Common myeloid progenitor, CD34-positive (primary cell): ENCODE results near the gene CDH4.

Experiments
- CTCF ChIA-PET: fragments of 350-600 bp; sonication (Branson Sonifier 250); formaldehyde crosslinking; loops from one replicate; lab custom pipeline; 2021; ENCODE audit warnings: antibody characterized with exemption; lab: Charles Lee
- POLR2A ChIA-PET: fragments of 350-600 bp; sonication (Branson Sonifier 250); formaldehyde crosslinking; loops from one replicate; lab custom pipeline; 2021; ENCODE audit warnings: antibody characterized with exemption; lab: Charles Lee
- DNase-seq, 3 donors: peaks; one replicate each; pipeline versions ENCODE4 v3.0.0 to v3.0.0-alpha.2; 2013
- H3K27ac ChIP-seq, 2 experiments: 1 replicate in 1 of 2; 2 replicates in 1 of 2; pipeline ENCODE4 v1.7.0; 2013; ENCODE audit warnings: inconsistent platforms in 2 of 2, low read length in 2 of 2, mild to moderate bottlenecking in 2 of 2, low read depth in 1 of 2, moderate library complexity in 1 of 2; ENCODE audit not compliant: severe bottlenecking in 2 of 2, insufficient read depth in 1 of 2, poor library complexity in 1 of 2
- H3K27me3 ChIP-seq, 5 experiments: replicated peaks in 2 of 5; 1 replicate in 3 of 5; 2 replicates in 2 of 5; pipeline versions ENCODE4 v1.6.1 to v1.7.0; 2013; ENCODE audit warnings: low read length in 4 of 5, mild to moderate bottlenecking in 2 of 5, moderate library complexity in 2 of 5, inconsistent platforms in 1 of 5; ENCODE audit not compliant: insufficient read depth in 5 of 5, control insufficient read depth in 4 of 5
- H3K36me3 ChIP-seq, 4 experiments: 1 replicate in 2 of 4; 2 replicates in 2 of 4; pipeline versions ENCODE4 v1.6.1 to v1.7.0; 2013; ENCODE audit warnings: low read length in 3 of 4, control low read depth in 1 of 4, mild to moderate bottlenecking in 1 of 4; ENCODE audit not compliant: control insufficient read depth in 4 of 4, insufficient read depth in 4 of 4
- H3K4me1 ChIP-seq, 4 experiments: 1 replicate in 3 of 4; 2 replicates in 1 of 4; pipeline versions ENCODE4 v1.6.1 to v1.7.1; 2013; ENCODE audit warnings: low read length in 3 of 4, mild to moderate bottlenecking in 3 of 4, control low read depth in 1 of 4, inconsistent platforms in 1 of 4, moderate library complexity in 1 of 4; ENCODE audit not compliant: control insufficient read depth in 4 of 4, insufficient read depth in 4 of 4; ENCODE audit errors: control extremely low read depth in 1 of 4
- H3K4me3 ChIP-seq, 7 experiments: 1 replicate in 4 of 7; 2 replicates in 3 of 7; pipeline versions ENCODE4 v1.5.1 to v1.7.0; 2013; ENCODE audit warnings: mild to moderate bottlenecking in 7 of 7, low read length in 6 of 7, moderate library complexity in 6 of 7, inconsistent platforms in 2 of 7, low read depth in 2 of 7, control low read depth in 1 of 7; ENCODE audit not compliant: insufficient read depth in 4 of 7, control insufficient read depth in 1 of 7; ENCODE audit errors: extremely low read depth in 1 of 7
- H3K9me3 ChIP-seq, 5 experiments: 1 replicate in 4 of 5; 2 replicates in 1 of 5; pipeline versions ENCODE4 v1.6.1 to v1.7.1; 2013; ENCODE audit warnings: low read length in 4 of 5, mild to moderate bottlenecking in 2 of 5, inconsistent platforms in 1 of 5, low read depth in 1 of 5, moderate library complexity in 1 of 5; ENCODE audit not compliant: control insufficient read depth in 4 of 5, insufficient read depth in 2 of 5; ENCODE audit errors: control extremely low read depth in 1 of 5
- WGBS: methylation state at CpG from one replicate; pipeline ENCODE4 v1.1.5; 2013; ENCODE audit not compliant: insufficient coverage; 5-methylcytosine and 5-hydroxymethylcytosine counted together

The CDH4 gene

DNA sequence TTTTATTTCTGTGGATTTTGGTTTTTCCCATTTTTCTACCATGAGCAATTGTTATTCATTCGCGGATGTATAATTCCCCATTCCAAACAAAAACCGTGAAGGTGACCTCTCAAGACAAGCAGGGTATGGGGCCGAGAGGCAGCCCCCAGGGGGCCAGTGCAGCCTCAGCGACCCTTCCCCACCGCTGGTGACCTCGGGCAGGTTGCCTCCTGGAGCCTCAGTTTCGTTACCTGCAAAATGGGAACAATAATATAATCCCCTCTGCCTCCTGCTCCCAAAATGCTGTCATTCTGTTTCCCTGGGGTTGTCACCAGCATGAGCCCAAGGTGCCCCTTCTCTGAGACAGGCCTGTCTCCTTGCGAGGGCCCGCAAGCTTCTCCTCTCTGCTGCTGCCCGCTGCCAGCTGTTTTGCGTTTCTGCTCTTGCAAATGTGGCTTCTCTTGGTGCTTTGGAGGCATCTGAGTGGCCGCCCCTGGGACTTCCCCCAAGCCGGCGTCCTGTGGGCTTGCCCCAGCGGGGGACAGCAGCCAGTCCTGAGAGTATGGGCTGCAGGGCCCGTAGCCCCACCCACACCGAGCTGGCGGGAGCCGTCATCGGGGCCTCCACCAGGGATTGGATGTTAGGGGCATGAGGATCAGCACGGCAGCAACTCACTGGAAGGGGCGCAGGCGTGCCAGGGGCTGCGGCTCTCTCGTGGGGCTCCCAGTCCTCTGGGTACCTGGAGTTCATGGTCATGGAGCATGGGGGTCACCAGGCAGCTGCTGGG is 651.7 kb downstream of the CDH4 start:
- H3K4me3 ChIP-seq: no peak overlapping the region
- peaks cover 0 to 8% (median 0%) of the 10 kb centered on the region in 5 experiments for H3K27me3 ChIP-seq
- WGBS: 91% methylated on average over 22 of the region's 26 CpGs
- H3K4me1 ChIP-seq: no peaks in the 10 kb centered on the region
- H3K27ac ChIP-seq: no peak overlapping the region
- no peaks in the 10 kb centered on the region for H3K9me3 ChIP-seq
- ChIA-PET POLR2A (no interaction called here), CTCF (no interaction called here)
- H3K36me3 ChIP-seq: no peaks in the 10 kb centered on the region
- no peak for DNase-seq

- Histone ChIP-seq H3K4me1 (no peaks in the 10 kb centered on the region), H3K4me3 (no peak overlapping the region), H3K36me3 (no peaks in the 10 kb centered on the region), H3K27me3 (peaks cover 0 to 8% (median 0%) of the 10 kb centered on the region in 5 experiments), H3K9me3 (no peaks in the 10 kb centered on the region), H3K27ac (no peak overlapping the region)
- POLR2A ChIA-PET: no interaction called here
- DNase-seq: no peak
- CTCF ChIA-PET: no interaction called here
- WGBS: 95% methylated on average over 14 of the region's 14 CpGs
Observed at GRCh38 chr20:61904456-61904855, 652.4 kb downstream of the CDH4 start.

GRCh38 chr20:61905781-61906523 is 653.9 kb downstream of the CDH4 start:
- Histone ChIP-seq H3K4me3 (no peak overlapping the region), H3K4me1 (no peaks in the 10 kb centered on the region), H3K9me3 (peaks cover 0 to 8% (median 4%) of the 10 kb centered on the region in 5 experiments), H3K27me3 (peaks cover 0 to 8% (median 0%) of the 10 kb centered on the region in 5 experiments), H3K36me3 (peaks cover 0 to 9% (median 0%) of the 10 kb centered on the region in 4 experiments), H3K27ac (no peak overlapping the region)
- 99% methylated on average over 10 of the region's 15 CpGs for WGBS
- DNase-seq: no peak
- ChIA-PET CTCF (interaction anchor here (1.0 kb wide), 1 partner anchor 17 kb away, joined by 3 read pairs; no protein-coding TSS in a partner anchor), POLR2A (no interaction called here)

DNA sequence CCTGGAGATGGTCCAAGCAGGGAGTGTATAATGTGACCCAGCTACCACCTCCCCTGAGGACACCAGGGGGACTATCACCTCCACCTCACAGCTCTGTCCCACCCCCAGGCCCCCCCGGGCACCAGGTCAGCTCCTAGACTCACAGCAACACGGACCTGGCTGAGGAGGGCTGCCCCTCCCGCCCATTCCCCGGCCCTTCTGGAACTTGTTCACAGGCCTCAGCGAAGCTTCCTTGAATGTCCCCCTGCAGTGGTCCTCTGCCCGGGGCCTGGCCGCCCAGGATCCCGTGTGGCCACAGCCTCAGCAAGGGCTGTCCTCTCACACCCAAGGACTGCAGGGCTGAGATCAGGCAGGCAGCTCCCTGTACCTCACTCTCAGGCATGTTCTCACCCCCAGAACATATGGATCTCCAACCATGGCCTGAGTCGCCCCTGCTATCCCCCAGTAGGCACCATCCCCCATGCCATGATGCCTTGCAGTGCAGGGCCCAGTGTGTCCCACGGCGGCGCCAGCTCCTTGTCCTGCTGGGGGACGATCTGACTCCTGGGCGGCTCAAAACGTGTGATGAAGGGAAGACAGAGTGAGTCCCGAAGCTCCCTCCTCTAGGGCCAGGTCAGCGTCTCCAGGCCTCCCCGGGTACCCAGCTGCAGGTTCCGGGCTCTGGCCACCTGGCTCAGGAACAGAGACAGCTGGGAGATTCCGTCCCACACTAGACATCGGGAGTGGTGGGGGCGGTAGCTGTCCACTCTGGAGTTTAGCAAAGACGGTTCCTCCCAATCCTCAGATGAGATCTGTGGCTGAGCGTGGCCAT is 655.2 kb downstream of the CDH4 start:
- Histone ChIP-seq H3K36me3 (peaks cover 0 to 10% (median 0%) of the 10 kb centered on the region in 4 experiments), H3K4me3 (no peak overlapping the region), H3K4me1 (peaks cover 0 to 5% (median 2%) of the 10 kb centered on the region in 4 experiments), H3K9me3 (peaks cover 0 to 11% (median 4%) of the 10 kb centered on the region in 5 experiments), H3K27ac (no peak overlapping the region), H3K27me3 (peaks cover 0 to 2% (median 0%) of the 10 kb centered on the region in 5 experiments)
- WGBS: 93% methylated on average over 23 of the region's 24 CpGs
- no peak for DNase-seq
- ChIA-PET CTCF (no interaction called here), POLR2A (no interaction called here)

GRCh38 chr20:61908057-61909026 is 656.3 kb downstream of the CDH4 start:
- H3K9me3 ChIP-seq: peaks cover 0 to 11% (median 4%) of the 10 kb centered on the region in 5 experiments
- H3K4me1 ChIP-seq: peaks cover 0 to 15% (median 10%) of the 10 kb centered on the region in 4 experiments
- H3K36me3 ChIP-seq: peaks cover 0 to 10% (median 0%) of the 10 kb centered on the region in 4 experiments
- ChIA-PET CTCF (no interaction called here), POLR2A (no interaction called here)
- no peak overlapping the region for H3K4me3 ChIP-seq
- DNase-seq: no peak
- peaks cover 0 to 2% (median 0%) of the 10 kb centered on the region in 5 experiments for H3K27me3 ChIP-seq
- 85% methylated on average over 36 of the region's 38 CpGs for WGBS
- no peak overlapping the region for H3K27ac ChIP-seq

- Histone ChIP-seq H3K9me3 (peaks cover 0 to 11% (median 4%) of the 10 kb centered on the region in 5 experiments), H3K27me3 (peaks cover 0 to 4% (median 0%) of the 10 kb centered on the region in 5 experiments), H3K36me3 (peaks cover 0 to 10% (median 0%) of the 10 kb centered on the region in 4 experiments), H3K4me3 (no peak overlapping the region), H3K4me1 (peaks cover 0 to 17% (median 10%) of the 10 kb centered on the region in 4 experiments), H3K27ac (no peak overlapping the region)
- no peak for DNase-seq
- WGBS: 96% methylated on average over 8 of the region's 9 CpGs
- ChIA-PET CTCF (no interaction called here), POLR2A (no interaction called here)
Observed at GRCh38 chr20:61909028-61909427, 657.0 kb downstream of the CDH4 start.
